GM08714 (cell line): Measurements from ENCODE around the gene GPR157.
"Not testable (repeated sequence)": the region's sequence is repeated elsewhere in the genome, so short reads cannot be mapped to it uniquely, and the experiment has no call there.

Experiments used
- H3K4me3 ChIP-seq: fragments of 200-500 bp; sonication (Bioruptor generic); 2 replicates; pipeline ENCODE4 v1.5.1; 2014; ENCODE audit warnings: mild to moderate bottlenecking, low read length, inconsistent platforms
- ZNF274 ChIP-seq: IDR thresholded peaks from 2 replicates; pipeline ENCODE4 v1.6.1; 2012; ENCODE audit warnings: mild to moderate bottlenecking, low read depth, low read length

GPR157 gene

DNA sequence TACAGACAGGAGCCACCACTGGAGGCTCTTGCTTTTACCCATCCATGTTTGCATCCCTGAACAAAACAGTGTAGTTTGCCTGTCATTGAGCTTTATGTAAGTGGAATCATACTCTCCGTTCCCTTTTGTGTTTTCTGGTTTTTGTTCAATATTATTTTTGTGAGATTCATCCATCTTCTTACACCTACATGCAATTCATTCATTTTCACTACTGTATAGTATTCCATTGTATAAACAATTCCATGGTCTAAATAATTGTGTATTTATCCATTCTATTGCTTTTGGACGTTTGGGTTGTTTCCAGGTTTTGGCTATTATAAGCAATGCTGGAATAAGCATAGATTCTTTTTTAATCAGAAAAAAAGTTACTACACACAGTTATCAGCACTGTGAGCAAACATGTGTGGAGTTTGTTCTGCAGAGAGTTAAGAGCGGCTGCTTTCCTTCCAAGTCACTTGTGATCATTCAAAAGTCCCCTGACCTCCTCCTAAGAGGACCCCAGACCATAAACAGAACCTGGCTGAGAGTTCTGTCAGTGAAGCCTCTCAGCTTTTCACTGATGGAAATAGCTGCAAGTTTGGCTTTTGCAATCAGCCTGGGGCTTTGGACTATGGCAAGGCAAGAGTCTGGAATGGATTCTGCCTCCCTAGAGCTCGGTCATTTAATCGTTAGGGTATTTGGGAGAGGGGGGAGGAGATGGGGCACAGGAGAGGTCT, 5.1 kb upstream of the GPR157 start:
- no peak for TF ChIP-seq ZNF274
- no peak overlapping the region for H3K4me3 ChIP-seq

DNA sequence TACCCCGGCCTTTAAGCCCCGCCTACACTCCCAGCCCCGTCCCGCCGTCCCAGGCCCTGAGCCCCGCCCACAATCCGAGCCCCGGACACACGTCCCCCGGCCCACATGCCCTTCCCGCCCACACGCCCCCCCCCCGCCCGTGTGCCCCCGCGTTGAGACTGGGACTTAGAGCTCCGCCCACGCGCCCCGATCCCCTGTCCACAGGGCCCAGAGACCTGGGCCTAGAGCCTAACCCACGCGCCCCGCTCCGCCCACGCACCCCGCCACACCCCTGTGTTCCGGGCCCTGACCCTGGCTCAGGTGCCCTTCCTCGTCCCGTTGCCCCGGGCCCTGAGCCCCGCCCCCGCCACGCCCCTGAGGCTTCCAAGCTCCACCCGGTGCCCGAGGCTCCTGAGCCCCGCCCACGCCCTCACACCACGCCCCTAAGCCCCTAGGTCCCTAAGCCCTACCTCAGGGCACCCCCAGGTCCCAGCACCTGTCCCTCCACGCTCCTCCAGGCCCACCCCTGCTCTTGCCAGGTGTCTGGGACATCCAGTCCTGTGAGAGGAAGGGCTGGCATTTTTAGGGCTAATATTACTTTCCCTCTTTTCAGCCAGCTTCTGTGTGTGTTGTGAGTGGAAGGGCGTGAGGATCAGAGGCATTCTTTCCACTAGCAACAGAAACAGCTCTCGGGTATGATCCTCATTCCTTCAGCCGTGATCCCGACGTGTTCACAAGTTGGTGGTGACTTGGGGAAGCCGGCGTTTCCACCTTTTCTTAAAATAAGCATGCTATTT, 552 bp upstream of the GPR157 start:
- no peak for TF ChIP-seq ZNF274
- no peak overlapping the region; the same call in 1 of the 2 replicates for H3K4me3 ChIP-seq

DNA sequence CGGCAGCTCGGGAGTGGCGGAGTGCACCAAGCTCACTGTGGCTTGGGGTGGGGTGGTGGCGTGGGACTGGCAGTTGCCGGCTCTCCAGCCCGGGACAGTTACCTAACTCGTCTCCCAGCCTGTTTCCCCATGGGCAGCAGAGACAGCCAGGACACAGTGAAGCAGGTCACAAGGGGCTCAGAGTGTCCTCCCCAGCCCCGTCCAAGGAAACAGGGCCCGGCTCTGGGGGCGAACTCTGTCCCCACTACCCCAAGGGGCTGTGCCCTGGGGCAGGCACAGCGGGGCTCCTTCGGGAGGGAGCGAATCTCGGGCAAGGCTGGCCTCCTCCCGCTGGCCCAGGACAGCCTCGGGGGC, 759 bp downstream of the GPR157 start:
- TF ChIP-seq ZNF274, result no peak
- H3K4me3 ChIP-seq, result peak overlapping the region; percentile 73; the same call in 1 of the 2 replicates

DNA sequence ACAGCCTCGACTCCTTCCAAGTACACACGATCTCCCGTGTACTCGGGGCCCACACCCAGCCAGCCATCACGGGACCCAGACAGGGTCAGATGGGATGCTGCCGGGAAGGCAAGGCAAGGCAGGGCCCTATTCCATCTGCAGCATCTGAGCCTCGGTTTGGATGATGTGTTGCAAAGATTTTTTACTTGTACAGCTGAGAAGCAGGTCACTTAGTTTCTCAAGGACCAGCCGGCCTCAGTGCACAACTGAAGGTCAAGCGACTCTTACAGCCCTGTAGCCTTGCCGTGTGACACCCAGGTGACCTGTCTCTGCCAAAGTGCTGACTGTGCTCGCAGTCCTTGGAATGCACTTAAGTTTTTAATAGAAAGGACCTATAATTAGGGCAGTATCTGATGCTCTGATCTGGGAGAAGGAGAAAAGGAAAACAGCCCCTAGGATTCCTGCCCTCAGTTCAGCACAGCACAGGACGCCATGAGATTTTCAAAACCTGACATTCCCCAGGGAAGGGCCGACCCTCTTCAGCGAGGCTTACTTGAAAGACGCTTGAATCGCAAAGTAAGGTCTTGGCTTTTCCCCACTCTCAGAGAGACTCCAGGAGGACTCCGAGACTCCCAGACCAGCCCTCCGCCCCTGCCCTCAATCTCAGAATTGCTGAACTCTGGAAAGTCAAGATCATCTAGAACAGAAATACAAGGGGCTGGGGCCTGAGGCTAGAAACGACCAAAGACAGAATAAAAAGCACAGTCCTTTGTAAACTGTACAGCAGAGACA, 1.3 kb downstream of the GPR157 start:
- TF ChIP-seq ZNF274, result no peak
- H3K4me3 ChIP-seq, result no peak overlapping the region; the same call in 1 of the 2 replicates

DNA sequence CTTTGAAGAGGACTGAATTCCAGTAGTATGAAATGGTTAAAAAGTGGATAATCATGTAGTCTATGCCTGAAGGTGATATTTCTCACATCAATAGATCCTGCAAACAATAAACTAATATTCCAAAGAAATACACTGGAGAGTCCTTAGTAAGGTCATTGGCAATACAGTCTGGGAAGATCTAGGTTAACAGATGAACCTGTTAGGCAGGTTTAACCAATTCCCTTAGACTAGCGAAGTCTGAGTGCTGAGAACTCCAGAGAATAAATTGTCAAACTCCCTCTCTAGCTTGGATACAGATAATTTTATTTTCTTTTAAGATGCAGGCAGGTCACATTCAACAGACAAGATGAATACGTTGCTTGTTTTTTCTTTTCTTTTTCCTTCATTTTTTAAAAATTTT, 2.4 kb downstream of the GPR157 start:
- no peak for TF ChIP-seq ZNF274
- H3K4me3 ChIP-seq, result no peak overlapping the region

DNA sequence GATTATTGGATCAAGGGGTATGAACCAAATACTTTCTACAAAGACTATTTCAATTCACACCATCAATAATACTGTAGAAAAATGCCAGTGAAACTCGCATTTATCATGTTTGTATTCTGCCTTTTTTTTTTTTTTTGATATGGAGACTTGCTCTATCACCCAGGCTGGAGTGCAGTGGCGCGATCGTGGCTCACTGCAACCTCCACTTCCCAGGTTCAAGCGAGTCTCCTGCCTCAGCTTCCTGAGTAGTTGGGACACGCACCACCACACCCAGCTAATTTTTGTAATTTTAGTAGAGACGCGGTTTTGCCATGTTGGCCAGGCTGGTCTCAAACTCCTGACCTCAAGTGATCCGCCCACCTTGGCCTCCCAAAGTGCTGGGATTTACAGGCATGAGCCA, 3.1 kb downstream of the GPR157 start:
- not testable (repeated sequence) for H3K4me3 ChIP-seq

DNA sequence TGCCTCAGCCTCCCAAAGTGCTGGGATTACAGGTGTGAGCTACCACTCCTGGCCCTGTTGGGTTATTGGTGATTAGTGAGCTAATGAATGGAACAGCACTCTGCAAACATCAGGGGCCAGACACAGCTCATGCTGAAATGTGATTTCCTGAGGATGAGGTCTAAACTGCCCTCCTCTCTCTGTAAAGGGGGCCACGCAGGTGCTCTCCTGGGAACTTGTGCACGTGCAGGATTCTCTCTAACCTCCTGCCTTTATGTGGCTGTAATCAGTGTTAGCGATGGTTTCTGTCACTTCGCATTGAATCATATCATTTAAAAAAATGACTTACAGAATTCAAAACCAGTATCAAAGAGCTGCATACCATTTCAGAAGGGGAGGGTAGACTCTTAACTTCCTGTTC, 3.6 kb downstream of the GPR157 start:
- no peak overlapping the region for H3K4me3 ChIP-seq
- TF ChIP-seq ZNF274, result no peak

DNA sequence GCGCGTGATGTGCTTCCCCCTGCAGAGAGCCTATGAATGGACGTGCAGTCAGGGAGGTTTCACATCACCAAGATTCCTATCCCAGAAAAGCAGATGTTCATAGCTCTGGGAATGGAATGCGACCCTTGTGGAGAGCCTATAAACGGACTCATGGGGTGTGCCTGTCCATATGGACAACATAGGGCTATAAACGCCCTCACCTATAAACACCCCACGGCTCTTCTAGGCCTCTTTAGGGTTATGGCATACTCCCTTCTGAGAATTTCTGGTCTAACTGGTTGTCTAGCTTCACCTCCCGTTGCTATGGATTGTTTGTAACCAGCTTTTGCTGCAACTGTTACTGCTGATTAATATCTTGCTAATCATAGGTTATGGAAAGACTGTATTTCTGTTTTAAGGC, 4.5 kb downstream of the GPR157 start:
- H3K4me3 ChIP-seq, result not testable (repeated sequence)

DNA sequence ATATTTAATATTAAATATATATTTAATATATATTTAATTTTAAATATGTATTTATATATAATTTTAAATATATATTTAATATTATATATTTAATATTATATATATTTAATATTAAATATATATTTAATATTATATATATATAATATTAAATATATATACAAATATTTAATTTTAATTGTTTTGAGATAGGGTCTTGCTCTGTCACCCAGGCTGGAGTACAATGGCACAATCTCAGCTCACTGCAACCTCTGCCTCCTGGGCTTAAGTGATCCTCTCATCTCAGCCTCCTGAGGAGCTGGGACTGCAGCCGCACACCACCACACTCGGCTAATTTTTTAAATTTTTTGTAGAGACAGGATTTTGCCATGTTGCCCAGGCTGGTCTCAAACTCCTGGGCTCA, 5.2 kb downstream of the GPR157 start:
- not testable (repeated sequence) for H3K4me3 ChIP-seq

DNA sequence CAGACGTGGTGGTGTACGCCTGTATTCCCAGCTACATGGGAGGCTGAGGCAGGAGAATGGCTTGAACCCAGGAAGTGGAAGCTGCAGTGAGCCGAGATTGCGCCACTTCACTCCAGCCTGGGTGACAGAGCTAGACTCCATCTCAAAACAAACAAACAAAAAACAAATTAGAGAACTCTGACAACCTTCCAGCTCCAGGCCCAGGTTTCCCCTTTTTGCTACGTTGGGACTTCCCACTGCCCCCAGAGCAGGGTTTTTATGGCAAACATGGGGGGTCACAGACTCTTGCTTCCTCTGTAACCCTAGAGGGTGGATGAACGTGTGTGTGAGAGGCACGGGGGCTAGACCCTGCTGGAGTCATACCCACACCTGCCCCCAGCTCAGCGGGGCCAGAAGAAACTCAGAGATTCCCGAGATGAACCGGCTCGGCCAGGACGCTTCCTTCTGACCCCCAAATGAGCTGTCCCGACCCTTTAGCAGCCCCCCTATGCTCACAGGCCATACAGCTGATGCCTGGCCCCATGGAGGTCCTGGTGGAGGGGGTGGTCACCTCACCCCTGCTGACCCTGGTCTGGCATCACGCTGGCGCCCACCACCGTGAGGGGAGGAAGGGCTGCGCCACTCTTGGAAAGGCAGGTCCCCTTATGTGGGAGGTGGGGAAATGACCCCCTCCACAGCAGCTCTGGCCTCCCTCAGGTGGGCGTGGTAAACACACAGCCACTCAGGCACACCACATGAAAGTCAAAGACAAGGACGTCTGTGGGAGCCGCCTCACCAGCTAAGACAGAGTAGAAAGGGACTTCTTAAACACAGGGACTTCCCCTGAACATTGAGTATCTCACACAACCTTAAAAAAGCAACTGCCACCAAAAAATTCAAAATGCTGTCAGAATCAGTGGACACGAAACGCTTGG, 7.1 kb downstream of the GPR157 start:
- TF ChIP-seq ZNF274, result no peak
- H3K4me3 ChIP-seq, result no peak overlapping the region

DNA sequence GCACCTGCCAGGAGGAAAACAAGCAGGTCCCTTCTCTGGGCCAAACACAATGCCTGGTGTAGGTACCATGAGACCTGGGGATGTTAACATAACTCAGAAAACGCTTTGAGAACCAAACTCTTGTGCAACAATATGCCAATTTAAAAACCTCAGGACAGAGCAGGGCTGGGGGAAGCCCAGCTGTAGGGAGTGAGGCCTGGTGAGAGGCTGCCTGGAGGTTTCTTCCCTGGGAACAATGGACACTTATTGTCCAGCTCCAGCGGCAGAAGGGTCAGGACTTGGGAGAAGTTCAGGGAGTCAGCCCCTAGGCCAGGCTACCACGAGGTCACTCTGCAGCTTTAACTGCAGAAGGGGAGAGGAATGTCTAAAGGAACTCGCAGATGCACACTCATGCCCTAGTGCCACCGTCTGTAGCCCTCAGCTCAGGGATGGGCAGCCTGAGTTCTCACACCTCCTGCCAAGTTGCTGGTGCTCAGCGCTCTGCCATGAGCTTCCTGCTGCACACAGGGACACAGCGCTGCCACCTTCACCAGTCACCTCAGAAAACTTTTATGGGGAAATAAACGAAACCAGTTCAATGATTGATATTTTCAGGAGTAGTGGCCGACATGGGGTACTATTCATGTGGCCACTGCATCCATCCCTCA, 8.5 kb downstream of the GPR157 start:
- no peak for TF ChIP-seq ZNF274
- H3K4me3 ChIP-seq, result no peak overlapping the region

DNA sequence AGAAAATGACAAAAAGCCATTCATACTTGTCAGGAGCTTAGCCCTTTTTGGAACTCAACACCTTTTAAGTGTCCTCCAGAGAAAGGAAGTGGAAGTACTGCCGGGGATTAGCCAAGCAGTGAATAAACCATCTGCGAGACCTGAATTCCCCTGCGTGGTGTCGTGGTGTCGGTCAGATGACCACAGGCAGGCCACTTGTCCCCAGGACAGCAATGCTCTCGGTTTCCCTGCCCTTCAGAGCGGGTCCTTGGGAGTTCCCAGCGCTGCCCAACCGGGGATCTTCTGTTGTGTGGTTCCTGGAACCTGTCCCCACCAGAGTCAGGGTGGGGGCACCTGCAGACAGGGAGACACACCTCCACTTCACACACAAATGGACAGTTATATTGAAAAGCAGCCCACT, 9.2 kb downstream of the GPR157 start:
- H3K4me3 ChIP-seq, result no peak overlapping the region
- no peak for TF ChIP-seq ZNF274

DNA sequence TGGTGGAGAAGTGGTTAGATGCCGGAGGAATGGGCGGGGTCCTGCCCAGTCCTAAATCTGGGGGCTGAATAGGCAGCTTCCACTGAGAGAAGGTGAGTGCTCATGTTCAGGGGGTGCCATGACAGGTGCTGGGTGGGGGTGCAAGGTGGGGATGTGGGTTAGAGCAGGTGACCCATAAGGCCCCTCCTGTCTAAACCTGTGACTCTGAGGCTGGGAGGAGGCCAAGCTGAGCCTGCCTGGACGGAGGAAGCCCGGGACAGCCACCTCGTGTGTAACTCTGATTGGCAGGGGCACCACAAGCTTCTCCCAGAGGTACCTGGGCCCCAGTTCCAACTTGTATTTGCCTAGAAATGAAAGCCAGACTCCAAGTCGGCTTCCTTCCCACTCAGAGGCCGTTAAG, 10.7 kb downstream of the GPR157 start:
- TF ChIP-seq ZNF274, result no peak
- no peak overlapping the region for H3K4me3 ChIP-seq
